Lower lobe of right lung (tissue), 2 donors: Measurements from ENCODE around the gene KLRG1. TPM values are rescaled to one million over a fixed set of nuclear protein-coding genes. Genes with fewer than 3 reads are reported as not detected.

Experiments
- ATAC-seq, 2 donors: fragments of 200-7000 bp; cut with Tn5 transposase; one replicate each; pipeline ENCODE4 v1.9.1; 2020 to 2022; ENCODE audit warnings: mild to moderate bottlenecking in 2 of 2, moderate library complexity in 2 of 2
- DNase-seq: peaks from one replicate; pipeline ENCODE4 v3.0.0-alpha.2; 2020
- H3K27ac ChIP-seq: fragments of 200-600 bp; one replicate; pipeline ENCODE4 v1.8.0; 2022
- H3K27me3 ChIP-seq: fragments of 200-600 bp; one replicate; pipeline ENCODE4 v1.8.0; 2022; ENCODE audit warnings: low read depth
- H3K36me3 ChIP-seq: fragments of 200-600 bp; one replicate; pipeline ENCODE4 v1.8.0; 2022; ENCODE audit warnings: mild to moderate bottlenecking
- H3K4me1 ChIP-seq: fragments of 200-600 bp; one replicate; pipeline ENCODE4 v1.8.0; 2022
- H3K4me3 ChIP-seq: fragments of 200-600 bp; one replicate; pipeline ENCODE4 v1.8.0; 2022; ENCODE audit warnings: mild to moderate bottlenecking
- H3K9me3 ChIP-seq: fragments of 200-600 bp; one replicate; pipeline ENCODE4 v1.8.0; 2022
- intact Hi-C: fragments of 100-400 bp; cut with DNase I; formaldehyde crosslinking; loops from one replicate; pipeline ENCODE4 v1.11.0; 2022
- total RNA-seq: library from RNA; stranded (reverse); fragmentation: NEBNext Ultra II Directional; extraction: Animal tissue kit (Norgen Biotek cat#: 25700); gene quantifications from one replicate; pipeline ENCODE4 v1.2.1, GENCODE V29; 2021
- TF ChIP-seq, protein P1 (sequence below): fragments of 200-600 bp; IDR thresholded peaks from one replicate; pipeline ENCODE4 v1.8.0; 2022; ENCODE audit warnings: antibody characterized with exemption, mild to moderate bottlenecking
- donor health status: DM: no; HTN: yes; CAD: no; lungs with severe emphysema.

Gene KLRG1
- total RNA-seq, 1 donor from 2014 or later, result 4.8 TPM

DNA sequence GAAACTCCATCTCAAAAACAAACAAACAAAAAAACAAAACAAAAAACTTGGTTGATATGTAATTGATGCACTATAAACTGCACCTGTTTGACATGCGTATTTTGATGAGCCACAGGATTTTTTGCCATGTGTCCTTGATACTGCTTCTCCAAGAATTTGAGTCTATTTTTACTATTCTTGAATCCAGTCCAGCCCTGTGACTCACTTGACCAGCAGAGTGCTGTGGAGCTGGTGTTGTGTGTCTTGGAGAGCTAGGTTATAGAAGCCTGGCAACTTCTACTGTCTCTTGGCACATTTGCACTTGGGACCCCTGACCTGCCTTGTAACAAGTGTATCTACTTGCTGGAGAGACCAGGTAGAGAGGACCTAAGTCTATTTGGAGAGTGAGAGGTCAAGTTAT lies 52.0 kb downstream of the KLRG1 start:
- Histone ChIP-seq H3K9me3 (no peaks in the 10 kb centered on the region), H3K4me3 (no peak overlapping the region), H3K27ac (no peak overlapping the region), H3K4me1 (no peaks in the 10 kb centered on the region), H3K27me3 (no peaks in the 10 kb centered on the region), H3K36me3 (no peaks in the 10 kb centered on the region)
- TF ChIP-seq, protein P1, sequence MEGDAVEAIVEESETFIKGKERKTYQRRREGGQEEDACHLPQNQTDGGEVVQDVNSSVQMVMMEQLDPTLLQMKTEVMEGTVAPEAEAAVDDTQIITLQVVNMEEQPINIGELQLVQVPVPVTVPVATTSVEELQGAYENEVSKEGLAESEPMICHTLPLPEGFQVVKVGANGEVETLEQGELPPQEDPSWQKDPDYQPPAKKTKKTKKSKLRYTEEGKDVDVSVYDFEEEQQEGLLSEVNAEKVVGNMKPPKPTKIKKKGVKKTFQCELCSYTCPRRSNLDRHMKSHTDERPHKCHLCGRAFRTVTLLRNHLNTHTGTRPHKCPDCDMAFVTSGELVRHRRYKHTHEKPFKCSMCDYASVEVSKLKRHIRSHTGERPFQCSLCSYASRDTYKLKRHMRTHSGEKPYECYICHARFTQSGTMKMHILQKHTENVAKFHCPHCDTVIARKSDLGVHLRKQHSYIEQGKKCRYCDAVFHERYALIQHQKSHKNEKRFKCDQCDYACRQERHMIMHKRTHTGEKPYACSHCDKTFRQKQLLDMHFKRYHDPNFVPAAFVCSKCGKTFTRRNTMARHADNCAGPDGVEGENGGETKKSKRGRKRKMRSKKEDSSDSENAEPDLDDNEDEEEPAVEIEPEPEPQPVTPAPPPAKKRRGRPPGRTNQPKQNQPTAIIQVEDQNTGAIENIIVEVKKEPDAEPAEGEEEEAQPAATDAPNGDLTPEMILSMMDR, result no peak
- DNase-seq (no peak), ATAC-seq (no peak)
- intact Hi-C loops, result no loop called here

DNA sequence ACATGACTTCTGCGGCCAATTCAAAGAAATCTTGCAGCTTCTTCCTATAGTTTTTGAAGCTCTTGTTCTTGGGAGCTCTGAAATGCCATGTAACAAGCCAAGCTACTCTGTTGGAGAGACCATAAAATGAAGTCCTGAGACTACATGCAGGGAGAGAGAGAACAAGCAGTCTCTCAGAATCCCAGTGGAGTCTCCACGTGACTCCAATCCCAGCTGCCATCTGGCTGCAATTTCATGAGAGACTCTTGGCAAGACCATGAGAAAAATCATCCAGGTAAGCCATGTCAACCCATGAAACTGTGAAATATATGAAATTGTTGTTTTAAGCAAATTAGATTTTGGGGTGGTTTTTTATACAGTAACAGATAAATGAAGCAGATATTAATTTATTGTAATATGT lies 54.4 kb downstream of the KLRG1 start:
- DNase-seq, result no peak
- TF ChIP-seq, protein P1, result no peak
- intact Hi-C loops, result no loop called here
- no peak overlapping the region for H3K27ac ChIP-seq
- no peaks in the 10 kb centered on the region for H3K36me3 ChIP-seq
- ATAC-seq, result no peak
- H3K4me3 ChIP-seq, result no peak overlapping the region
- H3K4me1 ChIP-seq, result no peaks in the 10 kb centered on the region
- H3K27me3 ChIP-seq, result no peaks in the 10 kb centered on the region
- H3K9me3 ChIP-seq, result no peaks in the 10 kb centered on the region

DNA sequence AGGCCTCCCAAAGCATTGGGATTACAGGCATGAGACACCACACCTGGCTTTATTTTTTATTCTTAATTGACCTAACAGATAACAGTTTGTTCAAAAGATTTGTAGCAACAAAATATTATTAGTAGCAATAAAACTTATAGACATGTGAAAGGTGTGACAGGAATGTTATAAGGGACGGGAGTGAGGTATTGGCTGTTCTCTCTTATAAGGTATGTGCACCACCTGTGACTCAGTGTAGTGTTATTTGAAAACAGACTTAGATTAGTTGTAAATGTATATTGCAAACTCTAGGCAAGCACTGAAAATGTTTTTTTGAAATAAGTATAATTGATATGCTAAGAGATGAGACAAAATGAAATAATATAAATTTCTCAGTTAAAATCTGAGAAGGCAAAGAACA lies 57.8 kb downstream of the KLRG1 start:
- Histone ChIP-seq H3K4me1 (no peaks in the 10 kb centered on the region), H3K27ac (no peak overlapping the region), H3K4me3 (no peak overlapping the region), H3K36me3 (no peaks in the 10 kb centered on the region), H3K27me3 (no peaks in the 10 kb centered on the region), H3K9me3 (no peaks in the 10 kb centered on the region)
- TF ChIP-seq, protein P1, result no peak
- intact Hi-C loops, result no loop called here
- DNase-seq, result no peak
- no peak for ATAC-seq

DNA sequence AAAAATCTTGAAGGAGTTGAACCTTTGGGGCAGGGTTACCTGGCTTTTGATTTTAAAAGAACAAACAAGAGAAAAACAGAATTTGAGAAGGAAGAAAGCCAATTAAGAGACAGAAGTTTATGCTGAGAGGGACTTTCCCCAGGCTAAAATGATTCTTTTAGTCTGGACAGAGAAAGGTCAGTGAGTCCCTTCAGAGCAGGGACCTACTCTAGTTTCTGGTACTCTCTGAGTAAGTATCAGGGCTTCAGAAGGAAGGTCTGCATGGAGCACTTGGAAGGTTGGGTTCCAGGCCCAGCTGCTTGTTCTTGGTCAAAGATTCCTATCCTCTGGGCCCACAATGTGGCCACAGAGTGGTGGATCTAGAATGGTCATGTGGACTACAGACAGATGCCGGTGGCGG lies 59.6 kb downstream of the KLRG1 start:
- H3K36me3 ChIP-seq, result no peaks in the 10 kb centered on the region
- intact Hi-C loops, result no loop called here
- no peaks in the 10 kb centered on the region for H3K4me1 ChIP-seq
- no peak overlapping the region for H3K4me3 ChIP-seq
- no peaks in the 10 kb centered on the region for H3K27me3 ChIP-seq
- no peaks in the 10 kb centered on the region for H3K9me3 ChIP-seq
- DNase-seq (no peak), ATAC-seq (no peak)
- H3K27ac ChIP-seq, result no peak overlapping the region
- TF ChIP-seq, protein P1, result no peak

DNA sequence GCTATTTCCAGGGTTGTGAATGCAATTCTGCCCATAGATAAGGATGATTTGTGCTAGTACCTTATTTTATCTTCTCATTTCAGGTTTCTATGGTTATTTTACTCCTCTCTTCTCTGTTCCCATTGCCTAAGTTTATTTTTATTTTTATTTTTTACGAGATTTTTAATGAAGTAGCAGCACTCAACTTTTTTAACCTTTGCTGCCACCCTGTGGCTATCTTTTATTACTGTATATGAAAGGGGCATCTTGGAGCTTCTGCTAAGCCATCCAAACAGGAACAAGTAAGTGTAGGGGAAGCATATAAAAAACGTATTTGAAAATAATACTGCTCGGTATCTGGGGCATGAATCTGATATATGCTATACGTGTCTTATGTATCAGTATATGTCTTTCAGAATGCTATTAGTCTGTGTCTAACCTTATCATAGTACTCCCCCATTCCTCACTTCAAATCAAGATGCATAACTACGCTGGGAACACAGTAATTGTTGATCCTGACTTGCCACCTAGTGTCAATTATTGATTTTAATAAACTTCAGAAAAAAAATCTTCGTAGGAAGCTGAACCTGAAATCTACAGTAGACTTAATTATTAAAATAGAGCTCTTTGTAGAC lies 60.3 kb downstream of the KLRG1 start:
- DNase-seq (no peak), ATAC-seq (peak; percentile 43 to 58)
- TF ChIP-seq, protein P1, result peak; percentile 59
- no peaks in the 10 kb centered on the region for H3K36me3 ChIP-seq
- H3K27ac ChIP-seq, result no peak overlapping the region
- no peaks in the 10 kb centered on the region for H3K27me3 ChIP-seq
- no peak overlapping the region for H3K4me3 ChIP-seq
- no peaks in the 10 kb centered on the region for H3K4me1 ChIP-seq
- H3K9me3 ChIP-seq, result no peaks in the 10 kb centered on the region
- intact Hi-C loops, result no loop called here
